HG03064 (cell line): Measurements from ENCODE around the gene FOXP4.
"Not testable (repeated sequence)": the region's sequence is repeated elsewhere in the genome, so short reads cannot be mapped to it uniquely, and the experiment has no call there.

Source experiments
- ATAC-seq: cut with Tn5 transposase; IDR thresholded peaks from one replicate; pipeline ENCODE4 v1.9.1; 2021; ENCODE audit warnings: low read depth; ENCODE audit not compliant: unreplicated experiment

Gene FOXP4

DNA sequence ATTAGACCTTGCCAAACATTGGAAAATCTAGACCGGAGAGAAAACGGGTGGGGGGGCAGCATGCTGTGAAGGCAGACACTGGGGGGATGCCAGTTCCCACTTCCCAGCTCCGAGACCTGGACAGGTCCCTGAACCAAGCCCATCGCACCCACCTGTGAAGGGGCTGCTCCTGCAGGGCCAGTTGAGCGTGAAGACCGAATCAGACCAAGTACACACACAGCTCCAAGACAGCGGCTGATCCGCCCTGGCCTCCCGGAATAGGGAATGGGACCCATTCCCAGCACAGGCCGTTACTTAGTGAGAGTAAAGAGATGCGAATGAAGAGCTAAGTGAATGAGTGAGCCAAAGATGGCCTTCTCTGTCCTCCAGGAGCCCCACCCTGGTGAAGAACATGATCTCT, 50.6 kb downstream of the FOXP4 start:
- no peak for ATAC-seq

DNA sequence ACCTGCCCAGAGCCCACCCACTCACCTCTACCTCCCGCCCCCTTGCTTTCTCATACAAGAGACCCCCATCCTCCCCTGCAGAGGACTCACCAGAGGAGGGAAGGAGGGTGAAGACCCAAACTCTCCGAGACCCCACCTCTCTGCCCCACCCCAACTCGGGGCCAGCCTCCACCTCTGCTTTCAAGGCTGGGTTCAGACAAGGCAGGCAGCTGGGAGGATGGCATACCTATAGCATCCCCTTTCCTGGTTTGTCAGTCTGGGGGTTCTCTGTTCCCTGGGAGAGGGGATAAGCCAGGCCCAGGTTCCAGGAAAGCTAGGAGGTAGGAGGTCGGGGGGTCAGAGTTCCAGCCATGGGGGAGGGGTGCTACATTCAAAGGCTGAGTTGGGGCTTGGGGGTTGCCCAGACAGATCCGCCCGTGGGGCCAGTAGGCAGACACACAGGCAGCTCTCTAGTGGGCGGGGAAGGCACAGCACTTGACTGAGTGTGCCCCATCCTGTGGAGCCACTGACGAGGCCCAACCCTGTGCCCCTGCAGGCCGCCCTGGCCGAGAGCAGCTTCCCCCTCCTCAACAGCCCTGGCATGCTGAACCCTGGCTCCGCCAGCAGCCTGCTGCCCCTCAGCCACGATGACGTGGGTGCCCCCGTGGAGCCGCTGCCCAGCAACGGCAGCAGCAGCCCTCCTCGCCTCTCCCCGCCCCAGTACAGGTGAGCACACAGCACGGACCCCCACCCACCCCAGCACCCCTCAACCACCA, 51.2 kb downstream of the FOXP4 start:
- ATAC-seq: no peak

DNA sequence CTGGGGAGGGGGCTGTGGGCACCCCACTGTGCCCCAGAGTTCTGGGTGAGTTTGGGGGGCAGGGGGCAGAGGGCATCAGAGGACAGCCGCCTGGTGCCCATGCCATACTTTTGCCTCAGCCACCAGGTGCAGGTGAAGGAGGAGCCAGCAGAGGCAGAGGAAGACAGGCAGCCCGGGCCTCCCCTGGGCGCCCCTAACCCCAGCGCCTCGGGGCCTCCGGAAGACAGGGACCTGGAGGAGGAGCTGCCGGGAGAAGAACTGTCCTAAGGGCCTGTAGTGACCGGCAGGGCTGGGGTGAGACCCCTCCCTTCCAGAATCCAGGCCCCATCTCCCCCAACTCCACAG, 52.5 kb downstream of the FOXP4 start:
- no peak for ATAC-seq

DNA sequence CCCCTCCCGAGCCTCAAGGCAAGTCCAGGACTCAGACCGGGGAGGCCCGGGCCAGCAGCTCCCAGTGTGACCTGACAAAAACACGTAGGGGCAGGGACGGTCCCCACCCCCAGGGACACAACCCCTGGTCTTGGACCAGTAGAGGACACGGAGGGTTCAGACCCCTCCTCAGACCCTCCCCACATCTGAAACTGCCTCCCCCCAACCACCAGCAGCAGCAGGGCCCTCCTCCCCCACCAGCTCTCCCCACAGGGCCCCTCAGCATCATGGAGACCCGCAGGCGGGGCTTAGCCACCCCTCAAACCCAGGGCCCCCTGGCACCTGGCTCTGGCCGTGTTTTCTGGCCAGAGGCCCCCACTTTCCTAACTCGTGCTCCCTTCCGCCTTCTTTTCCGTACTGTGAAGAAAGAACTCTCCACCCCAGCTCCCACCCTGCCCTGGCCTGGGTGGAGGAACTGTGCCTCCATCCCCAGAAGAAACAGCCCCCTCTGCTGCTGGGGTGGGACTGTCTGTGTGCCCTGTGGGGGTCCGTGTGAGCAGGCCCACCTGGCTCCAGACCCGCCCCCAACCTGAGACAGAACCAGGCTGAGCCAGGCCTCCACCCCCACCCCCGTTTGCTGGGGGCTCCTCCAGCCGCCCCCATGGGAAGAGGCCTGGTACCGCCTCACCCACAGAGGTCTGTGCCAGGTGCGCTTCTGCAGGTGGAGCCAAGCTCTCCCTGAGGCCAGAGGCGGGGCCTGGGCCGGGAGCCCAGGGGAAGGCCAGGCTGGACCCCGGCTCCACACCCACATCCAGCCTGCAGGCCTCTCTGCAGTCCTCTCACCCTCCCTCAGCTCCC, 53.1 kb downstream of the FOXP4 start:
- no peak for ATAC-seq

DNA sequence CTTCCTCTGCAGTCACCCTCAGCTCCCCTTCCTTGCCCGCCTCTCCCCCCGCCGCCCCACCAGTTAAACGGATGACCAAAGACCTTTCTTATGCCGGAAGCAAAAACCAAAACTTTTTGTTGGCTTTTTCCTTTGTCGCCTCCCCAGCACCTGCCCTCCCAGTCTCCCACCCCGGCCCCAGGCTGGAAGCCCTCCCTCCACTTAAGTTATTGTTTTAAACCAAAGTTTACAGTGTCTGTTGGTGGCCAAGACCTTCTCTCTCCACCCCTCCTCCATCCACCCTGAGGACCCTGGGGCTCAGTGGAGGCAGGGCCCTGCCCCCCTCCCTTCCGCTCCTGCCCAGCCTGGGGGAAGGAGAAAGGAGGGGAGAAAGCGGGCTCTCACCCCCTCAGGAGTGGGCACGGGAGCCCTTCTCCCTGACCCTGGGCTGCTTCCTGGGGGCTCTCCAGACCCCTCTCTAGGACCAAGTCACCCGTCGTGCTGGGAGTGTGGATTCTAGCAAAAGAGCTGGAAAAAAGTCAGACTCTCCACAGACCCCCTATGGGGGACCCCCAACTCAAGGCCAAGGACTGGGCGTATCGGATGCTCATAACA, 53.8 kb downstream of the FOXP4 start:
- no peak for ATAC-seq

DNA sequence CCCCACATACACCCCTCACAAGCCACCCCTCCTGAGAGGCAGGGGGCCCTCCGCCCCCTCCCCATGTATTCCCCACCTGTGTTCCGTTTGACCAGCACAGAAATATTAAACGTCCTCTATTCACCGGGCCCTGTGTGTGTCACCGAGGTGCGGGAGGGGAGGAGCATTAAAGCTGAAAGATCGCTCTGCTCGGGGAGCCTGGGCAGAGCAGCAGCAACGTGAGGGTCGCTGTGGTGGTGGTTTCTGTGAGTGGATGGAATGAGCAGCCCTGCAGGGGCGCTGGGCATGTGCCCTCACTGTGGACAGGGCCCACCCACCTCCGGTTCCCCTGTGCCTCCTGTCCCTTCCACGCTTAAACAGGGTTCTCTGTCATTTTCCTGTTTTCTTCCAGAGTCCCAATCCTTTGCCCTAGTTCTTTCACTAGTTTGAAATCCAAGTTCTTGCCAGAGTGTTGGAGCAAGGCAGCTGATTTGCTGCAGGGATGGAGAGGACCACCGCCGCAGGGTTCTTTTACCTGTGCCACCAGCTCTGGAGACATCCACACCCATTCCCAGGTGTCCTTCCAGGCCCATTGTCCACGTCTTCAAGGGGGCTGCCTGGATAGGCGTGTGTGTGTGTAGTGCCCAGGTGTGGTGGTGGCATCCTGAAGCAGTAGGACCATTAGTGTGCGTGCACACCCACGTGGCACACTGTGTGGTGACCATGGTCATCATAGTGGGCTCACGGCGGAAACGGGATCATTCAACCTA, 54.5 kb downstream of the FOXP4 start:
- ATAC-seq: no peak

DNA sequence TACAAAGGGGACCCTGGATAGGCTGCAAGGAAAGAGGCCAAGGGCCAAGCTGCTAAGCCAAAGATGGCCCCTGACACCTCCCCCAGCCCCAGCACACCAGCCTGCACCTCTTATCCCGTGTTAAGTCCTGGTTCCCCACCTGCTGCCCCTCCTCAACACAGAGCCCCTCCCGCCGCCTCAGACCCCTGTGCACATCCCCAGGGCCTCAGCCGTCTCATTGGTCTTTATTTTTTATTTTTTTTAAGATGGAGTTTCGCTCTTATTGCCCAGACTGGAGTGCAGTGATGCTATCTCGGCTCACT, 55.0 kb downstream of the FOXP4 start:
- ATAC-seq: no peak

DNA sequence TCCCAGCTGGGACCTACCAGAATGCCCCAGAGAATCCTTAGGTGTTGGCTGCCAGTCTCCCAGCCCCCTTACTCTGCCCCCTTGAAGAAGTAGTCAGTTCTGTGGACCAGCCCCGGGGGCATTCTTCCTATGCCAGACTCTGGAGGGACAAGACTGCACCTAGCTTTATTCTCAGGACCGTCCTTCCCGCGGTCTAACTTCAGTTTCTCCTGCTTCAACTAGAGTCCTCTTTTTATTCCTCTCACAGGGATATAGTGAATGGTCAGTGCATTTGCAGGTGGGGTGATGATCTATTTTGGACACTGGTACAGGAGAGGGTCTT, 56.2 kb downstream of the FOXP4 start:
- ATAC-seq: no peak

DNA sequence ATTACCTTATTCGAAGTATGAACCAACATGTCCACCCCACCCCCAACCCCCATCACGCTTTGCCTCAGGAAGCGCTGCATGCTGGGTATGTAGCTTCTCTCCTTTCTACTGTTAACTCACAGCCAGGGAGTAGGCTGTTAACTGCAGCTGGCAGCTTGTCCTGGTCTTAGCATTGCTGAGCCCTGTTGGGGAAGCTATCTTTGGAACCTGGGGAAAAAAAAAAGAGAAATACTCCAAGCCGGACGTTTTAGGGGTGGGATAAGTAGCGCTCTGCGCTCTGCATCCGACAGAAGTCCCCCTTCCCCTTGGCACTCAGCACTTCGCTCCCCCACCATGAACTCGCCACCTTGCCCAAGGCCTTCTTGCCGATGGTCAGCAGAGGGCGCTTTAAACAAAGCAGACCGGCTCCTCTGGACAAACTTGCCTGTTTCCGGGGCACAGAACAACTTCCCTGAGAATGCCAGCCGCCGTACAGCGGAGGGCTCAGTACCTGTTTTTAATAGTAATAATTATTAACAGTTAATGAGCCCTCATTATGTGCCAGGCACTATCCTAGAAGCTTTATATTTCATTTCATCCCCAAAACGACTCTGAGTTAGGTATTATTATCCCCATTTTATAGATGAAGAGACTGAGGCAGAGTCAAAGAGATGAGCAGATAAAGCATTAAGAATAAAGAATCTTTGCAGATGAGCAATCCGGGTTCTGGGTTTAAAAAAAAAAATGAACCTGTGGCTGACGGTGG, 56.9 kb downstream of the FOXP4 start:
- no peak for ATAC-seq

DNA sequence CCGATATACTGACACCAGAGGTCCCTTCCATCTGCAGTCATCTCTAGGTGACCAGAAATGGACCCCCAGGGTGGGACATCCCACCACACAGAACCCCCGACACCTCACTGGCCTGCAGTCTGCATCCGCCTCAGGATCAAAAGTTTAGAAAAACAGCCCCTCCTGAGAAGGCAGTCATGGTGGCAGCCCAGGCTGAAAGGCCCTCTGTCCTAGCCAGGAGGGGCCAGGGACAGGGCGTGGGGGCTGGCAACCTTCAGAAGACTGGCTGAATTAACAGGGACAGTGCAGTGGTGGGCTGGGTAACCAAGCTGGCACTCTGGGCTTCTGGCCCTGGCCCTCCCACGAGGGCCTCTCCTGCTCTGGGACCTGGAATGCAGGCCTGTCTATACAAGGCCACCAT, 57.8 kb downstream of the FOXP4 start:
- no peak for ATAC-seq

DNA sequence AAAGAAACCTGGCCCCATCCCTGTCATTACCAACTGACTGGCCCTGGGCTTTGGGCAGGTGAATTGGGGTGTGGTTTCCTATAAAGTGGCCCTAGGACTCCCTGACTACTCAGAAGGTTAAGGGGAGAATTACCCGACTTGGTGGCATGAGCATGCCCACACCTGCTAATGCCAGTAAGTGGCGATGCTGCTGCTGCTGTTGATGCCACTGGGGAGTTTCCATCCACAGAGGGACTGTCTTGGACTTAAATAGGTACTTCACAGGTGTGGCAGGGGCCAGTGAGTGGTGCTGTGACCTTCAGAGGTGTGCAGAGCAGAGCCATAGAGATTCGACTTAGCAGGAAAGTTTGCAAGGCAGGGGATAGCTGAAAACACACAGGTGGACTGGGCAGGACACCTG, 59.5 kb downstream of the FOXP4 start:
- ATAC-seq: no peak

DNA sequence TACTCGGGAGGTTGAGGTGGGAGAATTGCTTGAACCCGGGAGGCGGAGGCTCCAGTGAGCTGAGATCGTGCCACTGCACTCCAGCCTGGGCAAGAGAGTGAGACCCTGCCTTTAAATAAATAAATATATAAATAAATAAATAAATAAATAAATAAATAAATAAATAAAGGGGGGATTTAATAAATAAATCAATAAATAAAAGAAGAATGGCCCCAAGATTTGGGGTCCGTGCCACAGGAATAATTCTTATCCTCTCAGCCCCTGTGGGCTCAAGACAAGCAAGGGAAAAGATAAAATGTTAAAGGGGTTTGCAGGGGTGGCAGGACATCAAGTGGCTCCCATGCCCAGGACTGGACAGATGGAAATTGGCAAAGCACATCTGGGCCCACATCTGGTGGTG, 60.9 kb downstream of the FOXP4 start:
- no peak for ATAC-seq

DNA sequence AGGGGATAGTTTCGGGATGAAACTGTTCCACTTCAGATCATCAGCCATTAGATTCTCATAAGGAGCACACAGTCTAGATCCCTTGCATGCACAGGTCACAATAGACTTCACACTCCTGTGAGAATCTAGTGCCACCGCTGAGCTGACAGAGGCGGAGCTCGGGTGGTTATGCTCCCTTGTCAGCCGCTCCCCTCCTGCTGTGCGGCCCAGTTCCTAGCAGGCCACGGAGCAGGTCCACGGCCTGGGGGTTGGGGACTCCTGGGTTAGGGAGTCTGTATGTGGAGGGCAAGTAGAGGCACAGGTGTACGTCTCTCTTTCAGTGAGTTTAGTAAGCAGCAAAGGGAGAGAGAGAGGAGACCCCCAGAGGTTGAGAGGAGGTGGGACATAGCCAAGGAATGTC, 61.6 kb downstream of the FOXP4 start:
- no peak for ATAC-seq

DNA sequence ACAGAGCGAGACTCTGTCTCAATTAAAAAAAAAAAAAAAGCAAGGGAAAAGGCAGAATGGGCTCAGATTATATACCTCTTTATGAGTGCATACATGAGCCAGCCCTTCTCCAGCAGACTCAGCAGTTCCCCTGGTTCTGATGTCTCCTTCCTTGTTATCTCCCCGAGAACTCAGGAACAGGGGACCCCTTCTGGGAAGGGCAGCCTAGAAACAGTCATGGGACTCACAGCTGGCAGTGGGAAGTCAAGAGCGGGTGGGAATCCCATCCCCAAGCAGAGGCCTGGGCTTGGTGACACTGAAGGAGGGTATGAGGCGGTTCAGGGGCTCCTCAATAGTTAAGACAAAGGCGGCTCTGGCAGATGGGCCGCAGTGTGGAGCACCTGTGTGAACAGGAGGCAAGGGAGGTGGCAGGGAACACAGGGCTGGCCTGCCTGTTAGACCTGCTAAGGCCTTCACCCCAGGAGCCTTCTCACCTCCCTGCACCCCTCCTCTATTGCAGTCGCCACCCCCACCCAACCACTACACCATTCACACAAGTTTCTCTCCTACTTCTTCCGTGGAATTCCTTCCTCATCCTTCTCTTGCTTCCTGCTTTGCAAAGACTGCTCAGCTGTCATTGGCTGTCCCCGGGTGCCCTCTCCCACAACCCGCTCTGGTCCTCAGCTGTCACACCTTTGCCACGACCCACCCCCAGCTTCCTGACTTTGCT, 62.4 kb downstream of the FOXP4 start:
- no peak for ATAC-seq

DNA sequence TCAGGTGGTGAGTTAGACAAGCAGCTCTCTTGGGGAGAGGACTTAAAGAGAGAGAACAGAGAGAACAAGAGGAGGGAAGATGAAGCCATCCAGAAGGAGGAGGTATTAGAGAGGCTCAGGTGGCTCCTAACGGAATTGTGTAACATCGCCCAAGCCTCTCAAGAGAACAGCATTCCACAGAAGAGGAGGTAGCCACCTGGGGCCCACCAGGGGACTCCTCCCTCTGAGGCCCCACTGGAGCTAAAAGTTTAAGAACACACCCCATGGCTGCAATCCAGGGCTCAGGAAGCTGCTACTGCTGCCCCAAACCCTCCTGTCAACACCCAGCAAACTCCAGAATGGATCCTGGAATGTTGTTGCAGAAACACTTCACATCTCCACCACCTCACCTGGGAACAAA, 68.5 kb downstream of the FOXP4 start:
- ATAC-seq: no peak

DNA sequence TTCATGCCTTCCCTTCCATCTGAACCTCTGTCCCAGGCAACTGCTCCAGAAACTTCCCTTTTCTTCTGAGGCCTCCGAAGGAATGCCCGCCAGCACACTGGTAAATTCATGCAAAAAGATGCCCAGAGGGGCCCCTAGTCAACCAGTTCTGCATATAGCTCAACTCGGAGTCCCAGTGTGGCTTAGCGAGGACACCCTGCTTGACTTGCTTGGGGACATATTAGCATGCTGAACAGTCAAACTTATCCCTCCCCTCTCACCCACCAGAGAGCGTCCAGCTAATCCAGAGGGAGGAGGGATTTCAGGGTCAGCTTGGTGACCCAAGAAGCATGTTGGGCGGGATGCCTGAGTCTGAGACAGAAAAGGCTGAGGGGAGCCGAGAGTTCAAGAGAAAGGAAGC, 69.1 kb downstream of the FOXP4 start:
- no peak for ATAC-seq

DNA sequence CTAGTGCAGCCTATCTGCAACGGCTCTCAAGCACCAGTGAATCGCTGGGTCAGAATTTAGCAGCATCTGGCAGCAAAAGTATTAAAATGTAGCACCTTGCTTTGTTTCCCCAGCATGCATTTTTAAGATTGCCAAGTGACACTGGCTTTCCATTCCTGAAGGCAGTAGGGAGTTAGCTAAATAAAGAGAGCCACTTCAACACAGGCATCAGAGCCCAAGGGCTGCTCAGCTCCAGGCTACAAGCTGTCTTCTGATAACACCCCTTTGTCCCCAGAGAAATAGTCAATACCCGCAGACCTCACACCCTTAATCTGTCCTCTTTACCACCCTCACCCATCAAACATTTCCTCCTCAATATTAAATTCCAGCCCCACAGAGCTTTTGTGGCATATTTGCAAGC, 72.4 kb downstream of the FOXP4 start:
- no peak for ATAC-seq

DNA sequence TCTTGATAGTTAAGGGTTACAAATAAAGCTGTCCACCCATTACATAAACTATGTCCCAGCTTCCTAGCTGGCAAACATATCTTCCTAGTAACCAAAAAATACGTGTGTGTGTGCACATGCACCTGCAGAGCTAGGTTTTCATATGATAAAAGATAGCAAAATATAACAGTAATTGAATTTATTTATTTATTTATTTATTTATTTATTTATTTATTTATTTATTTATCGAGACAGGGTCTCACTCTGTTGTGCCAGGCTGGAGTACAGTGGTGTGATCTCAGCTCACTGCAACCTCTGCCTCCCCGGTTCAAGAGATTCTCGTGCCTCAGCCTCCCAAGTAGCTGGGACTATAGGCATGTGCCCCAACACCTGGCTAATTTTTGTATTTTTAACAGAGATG, 73.0 kb downstream of the FOXP4 start:
- ATAC-seq: not testable (repeated sequence)

DNA sequence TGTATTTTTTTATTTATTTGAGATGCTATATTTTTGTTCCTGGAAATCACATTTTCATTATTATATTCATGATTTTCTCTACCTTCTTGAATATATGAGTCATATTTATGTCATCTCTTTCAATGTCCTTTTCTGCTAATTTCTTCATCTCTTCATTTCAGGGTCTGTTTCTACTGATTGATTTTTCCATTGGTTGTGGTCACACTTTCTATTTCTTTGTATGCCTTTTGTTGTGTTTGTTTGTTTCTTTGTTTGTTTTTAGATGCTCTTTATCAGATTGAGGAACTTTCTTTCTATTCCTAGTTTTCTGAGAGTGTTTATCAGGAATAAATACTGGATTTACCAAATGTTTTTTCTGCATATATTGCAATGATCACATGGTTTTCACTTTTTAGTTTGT, 75.2 kb downstream of the FOXP4 start:
- ATAC-seq: no peak

DNA sequence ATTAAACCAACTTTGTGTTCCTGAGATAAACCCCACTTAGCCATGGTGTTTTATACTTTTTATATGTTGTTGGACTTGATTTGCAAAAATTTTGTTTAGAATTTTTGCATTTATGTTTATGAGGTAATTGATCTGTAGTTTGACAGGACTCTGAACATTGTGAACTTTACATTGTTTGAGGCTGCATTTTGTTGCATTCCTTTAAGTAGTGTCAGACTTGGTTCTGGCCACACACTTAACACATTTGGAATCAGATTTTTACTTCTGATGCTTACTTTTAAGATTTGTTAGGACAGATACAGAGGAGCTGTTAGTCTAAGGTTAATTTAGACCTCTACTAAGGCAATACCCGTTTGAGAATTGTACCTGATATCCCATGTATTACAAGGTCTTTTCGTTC, 75.6 kb downstream of the FOXP4 start:
- no peak for ATAC-seq
